Measurements from ENCODE around the gene ATP2A1. TPM values are rescaled to one million over a fixed set of nuclear protein-coding genes. Genes with fewer than 3 reads are reported as not detected.

ATP2A1 gene
- total and polyA plus RNA-seq, 2 of the 13 experiments (the other 11 are each of a cell fraction or from before 2014, with no cell fraction given), result 3.2 to 12.5 TPM

GRCh38 chr16:28950648-28951409, 72.5 kb downstream of the ATP2A1 start, which contains the start of gene NFATC2IP (continued):
- TF ChIP-seq RNF219 (CRISPR knock-in tag; IDR thresholded peaks at IDR 0.05) (no peak), CCDC6 (CRISPR knock-in tag; IDR thresholded peaks at IDR 0.05) (0 out of 2 replicates have a peak, but pooled peaks have one; percentile 55), ZNF616 (CRISPR knock-in tag; IDR thresholded peaks at IDR 0.05; ENCODE audit: low read depth) (0 out of 2 replicates have a peak, but pooled peaks have one; percentile 69), CREM (IDR thresholded peaks at IDR 0.05) (peak; percentile 96), CREM (CRISPR knock-in tag; IDR thresholded peaks at IDR 0.05) (no peak; the same call in 1 of the 2 replicates), ZNF644 (CRISPR knock-in tag; IDR thresholded peaks at IDR 0.05; ENCODE audit: low read depth) (no peak), ZNF550 (CRISPR knock-in tag; IDR thresholded peaks at IDR 0.05; ENCODE audit: borderline replicate concordance) (no peak), MNT (IDR thresholded peaks at IDR 0.05) (peak; percentile 80), ASH2L (IDR thresholded peaks at IDR 0.05; ENCODE audit: insufficient read length, low read depth, low read length) (peak; percentile 87), ZNF512B (CRISPR knock-in tag; IDR thresholded peaks at IDR 0.05; ENCODE audit: borderline replicate concordance) (no peak), ZNF724P (CRISPR knock-in tag; IDR thresholded peaks at IDR 0.05; ENCODE audit: borderline replicate concordance) (peak; percentile 73), IRF2 (CRISPR knock-in tag; IDR thresholded peaks at IDR 0.05) (peak; percentile 98), MIXL1 (CRISPR knock-in tag; IDR thresholded peaks at IDR 0.05) (peak; percentile 70; the same call in 1 of the 2 replicates), BHLHE40 (IDR thresholded peaks at IDR 0.05; ENCODE audit: low read length) (peak; percentile 58; the same call in 1 of the 2 replicates), AKNA (CRISPR knock-in tag; IDR thresholded peaks at IDR 0.05; ENCODE audit: borderline replicate concordance) (no peak), ELF3 (CRISPR knock-in tag; IDR thresholded peaks at IDR 0.05) (peak; percentile 96), SMAD1 (CRISPR knock-in tag; IDR thresholded peaks at IDR 0.05; ENCODE audit: borderline replicate concordance, low read depth) (no peak), AKAP8 (CRISPR knock-in tag; IDR thresholded peaks at IDR 0.05) (no peak)

All from HepG2 (cell line).